Activated CD4-positive, alpha-beta T cell treated with anti-CD3 and anti-CD28 coated beads, Interleukin-2, amount 50 U/mL, for 1 hour (primary cell): Measurements from ENCODE around the gene TRA2A.
A peak's percentile ranks its signal among the peaks of the same experiment; 100 is the strongest.
"Not testable (repeated sequence)": the region's sequence is repeated elsewhere in the genome, so short reads cannot be mapped to it uniquely, and the experiment has no call there.

Source experiments
- DNase-seq: peaks from one replicate; pipeline ENCODE4 v3.0.0-alpha.2; 2020

TRA2A gene

GRCh38 chr7:23531794-23532489 lies at the start of gene TRA2A:
Gene TRA2A (minus strand): TSS chr7:23531981. CDS start chr7:23531824, 157 bp downstream.
- DNase-seq, result peak; percentile 97

- DNase-seq, result peak; percentile 64
Observed at GRCh38 chr7:23570592-23571200, 38.9 kb upstream of the TRA2A start.

GRCh38 chr7:23558303-23558702 lies 26.5 kb upstream of the TRA2A start:
- DNase-seq, result no peak

GRCh38 chr7:23547662-23548061 lies 15.9 kb upstream of the TRA2A start:
- DNase-seq, result no peak

- peak; percentile 69 for DNase-seq
Observed at GRCh38 chr7:23546897-23547572, 15.3 kb upstream of the TRA2A start.

GRCh38 chr7:23545493-23545892 lies 13.7 kb upstream of the TRA2A start:
- DNase-seq, result no peak

- no peak for DNase-seq
Observed at GRCh38 chr7:23544913-23545354, 13.2 kb upstream of the TRA2A start.

- no peak for DNase-seq
Observed at GRCh38 chr7:23542752-23543151, 11.0 kb upstream of the TRA2A start.

- DNase-seq, result no peak
Observed at GRCh38 chr7:23539494-23539907, 7.7 kb upstream of the TRA2A start.

- DNase-seq, result no peak
Observed at GRCh38 chr7:23538301-23538700, 6.5 kb upstream of the TRA2A start.

GRCh38 chr7:23533238-23533604 lies 1.4 kb upstream of the TRA2A start:
- no peak for DNase-seq

- no peak for DNase-seq
Observed at GRCh38 chr7:23532490-23533237, 883 bp upstream of the TRA2A start.

- DNase-seq, result peak; percentile 31
Observed at GRCh38 chr7:23531050-23531793, 559 bp downstream of the TRA2A start.

- peak; percentile 17 for DNase-seq
Observed at GRCh38 chr7:23530405-23530804, 1.4 kb downstream of the TRA2A start.

- DNase-seq, result no peak
Observed at GRCh38 chr7:23529262-23529859, 2.4 kb downstream of the TRA2A start.

- DNase-seq, result not testable (repeated sequence)
Observed at GRCh38 chr7:23525611-23526010, 6.2 kb downstream of the TRA2A start.

- DNase-seq, result no peak
Observed at GRCh38 chr7:23524473-23524872, 7.3 kb downstream of the TRA2A start.

- no peak for DNase-seq
Observed at GRCh38 chr7:23523486-23524075, 8.2 kb downstream of the TRA2A start.

GRCh38 chr7:23520582-23520981 lies 11.2 kb downstream of the TRA2A start:
- no peak for DNase-seq

- DNase-seq, result no peak
Observed at GRCh38 chr7:23514755-23515154, 17.0 kb downstream of the TRA2A start.

- DNase-seq, result not testable (repeated sequence)
Observed at GRCh38 chr7:23513746-23514145, 18.0 kb downstream of the TRA2A start.

- no peak for DNase-seq
Observed at GRCh38 chr7:23494009-23494408, 37.8 kb downstream of the TRA2A start.
